GM21367 (cell line): ENCODE measurements around the gene RBP2.

Source experiments
- ATAC-seq: cut with Tn5 transposase; IDR thresholded peaks from one replicate; pipeline ENCODE4 v1.9.1; 2021; ENCODE audit not compliant: unreplicated experiment

Gene RBP2

DNA sequence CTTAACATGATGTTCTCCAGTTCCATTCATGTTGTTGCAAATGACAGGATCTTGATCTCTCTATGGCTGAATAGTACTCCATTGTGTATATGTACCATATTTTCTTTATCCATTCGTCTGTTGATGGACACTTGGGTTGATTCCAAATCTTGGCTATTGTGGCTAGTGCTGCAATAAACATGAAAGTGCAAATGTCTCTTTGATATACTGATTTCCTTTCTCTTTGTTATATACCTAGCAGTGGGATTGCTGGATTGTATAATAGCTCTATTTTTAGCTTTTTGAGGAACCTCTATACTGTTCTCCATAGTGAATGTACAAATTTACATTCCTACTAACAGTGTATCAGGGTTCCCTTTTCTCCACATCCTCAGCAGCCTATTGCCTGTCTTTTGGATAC lies 5.9 kb upstream of the RBP2 start:
- ATAC-seq = no peak

DNA sequence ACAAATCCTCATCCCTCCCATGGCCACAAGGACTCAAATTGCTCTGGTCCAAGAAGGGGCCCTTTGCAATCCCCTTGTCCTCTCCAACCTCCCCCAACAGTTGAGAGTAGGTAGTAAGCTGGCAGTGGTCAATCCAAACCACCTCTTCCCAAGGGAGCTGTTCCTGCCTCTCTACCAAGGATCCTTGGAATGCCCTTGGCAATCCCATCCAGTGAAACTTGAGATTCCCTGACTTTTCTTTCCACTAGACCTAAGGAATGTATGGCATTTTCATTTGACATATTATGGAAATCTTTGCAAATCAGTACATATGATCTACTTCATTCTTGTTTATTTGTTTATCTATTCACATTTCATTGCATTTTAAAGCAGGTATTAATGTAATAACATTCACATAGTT lies 4.8 kb upstream of the RBP2 start:
- no peak for ATAC-seq

GRCh38 chr3:139480585-139480984 lies 4.3 kb upstream of the RBP2 start:
- no peak for ATAC-seq

- ATAC-seq = no peak
Observed at GRCh38 chr3:139477710-139478640, 1.7 kb upstream of the RBP2 start.

DNA sequence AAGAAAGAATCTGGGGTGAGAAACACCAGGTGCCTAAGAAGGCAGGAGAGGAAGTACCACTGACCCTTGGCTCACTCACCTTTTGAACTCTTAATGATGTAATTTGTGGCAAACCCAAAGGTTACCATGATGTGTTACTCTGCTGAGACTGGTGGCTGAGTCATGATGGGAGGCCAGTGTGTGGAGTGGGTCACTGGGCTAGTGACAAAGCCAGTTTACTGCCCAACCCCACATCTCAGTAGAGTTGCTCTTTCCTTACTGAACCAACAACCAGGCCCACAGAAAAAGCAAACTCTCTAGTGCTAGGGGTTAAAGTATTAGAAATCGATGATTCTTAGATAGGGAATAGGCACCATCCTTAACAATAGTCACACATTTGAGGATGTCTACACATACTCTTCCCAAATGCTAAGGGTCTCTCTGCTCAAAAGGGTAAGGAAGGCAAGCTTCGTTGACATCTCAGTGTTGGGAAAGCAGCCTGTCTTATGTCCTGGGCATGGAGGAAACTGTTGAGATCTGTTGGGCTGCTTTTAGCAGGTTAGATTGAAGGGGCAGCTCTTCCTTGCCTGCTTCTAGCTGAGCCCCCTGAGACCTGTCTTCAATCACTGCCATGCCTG lies 3.1 kb downstream of the RBP2 start:
- no peak for ATAC-seq

DNA sequence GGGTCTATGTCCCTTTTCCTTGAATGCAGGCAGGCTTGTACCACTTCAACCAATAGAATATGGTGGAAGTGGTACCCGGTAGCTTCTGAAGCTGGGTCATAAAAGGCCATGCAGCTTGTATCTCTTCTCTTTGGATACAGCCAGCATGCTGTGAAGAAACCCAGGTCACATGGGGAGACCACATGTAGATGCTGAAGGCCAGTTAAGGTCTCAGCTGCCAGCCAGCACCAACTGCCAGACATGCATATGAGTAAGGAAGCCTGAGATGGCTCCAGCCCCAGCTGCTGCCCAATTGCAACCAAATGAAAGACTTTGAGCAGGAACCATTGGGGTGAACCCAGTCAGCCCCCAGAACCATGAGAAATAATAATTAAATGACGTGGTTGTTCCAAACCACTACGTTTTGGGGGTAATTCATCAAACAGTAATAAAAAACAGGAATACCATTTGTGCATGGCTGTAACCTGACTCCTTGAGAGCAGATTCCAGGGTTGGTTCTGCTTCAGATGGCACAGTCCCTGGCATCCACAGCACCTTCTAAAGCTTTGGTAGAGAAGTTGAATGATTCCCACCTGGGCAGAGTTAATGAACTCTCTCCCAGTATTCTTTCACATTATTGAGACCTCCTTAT lies 3.8 kb downstream of the RBP2 start:
- ATAC-seq = no peak

- ATAC-seq = no peak
Observed at GRCh38 chr3:139470199-139470598, 6.1 kb downstream of the RBP2 start.

GRCh38 chr3:139468399-139468798 lies 7.9 kb downstream of the RBP2 start:
- no peak for ATAC-seq

DNA sequence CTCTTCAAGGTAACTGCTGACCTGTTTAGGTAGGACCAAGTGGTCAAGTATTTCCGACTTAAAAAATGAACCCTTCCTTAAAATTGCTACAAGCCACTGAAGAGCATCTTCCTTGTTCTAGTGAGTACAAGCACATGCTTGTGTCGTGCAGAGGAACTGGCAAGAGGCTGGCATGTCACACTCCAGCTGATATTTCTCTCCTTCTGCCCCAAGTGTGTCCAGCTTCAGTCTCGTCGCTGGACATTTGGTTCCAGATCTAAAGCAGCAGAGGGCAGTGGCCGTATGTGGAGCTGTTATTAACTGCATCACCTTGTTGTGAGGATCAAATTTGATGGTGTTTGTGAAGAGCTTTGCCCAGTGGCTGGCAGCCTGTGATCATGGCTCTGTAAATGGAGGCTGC lies 10.0 kb downstream of the RBP2 start:
- no peak for ATAC-seq

- no peak for ATAC-seq
Observed at GRCh38 chr3:139465636-139466035, 10.7 kb downstream of the RBP2 start.

DNA sequence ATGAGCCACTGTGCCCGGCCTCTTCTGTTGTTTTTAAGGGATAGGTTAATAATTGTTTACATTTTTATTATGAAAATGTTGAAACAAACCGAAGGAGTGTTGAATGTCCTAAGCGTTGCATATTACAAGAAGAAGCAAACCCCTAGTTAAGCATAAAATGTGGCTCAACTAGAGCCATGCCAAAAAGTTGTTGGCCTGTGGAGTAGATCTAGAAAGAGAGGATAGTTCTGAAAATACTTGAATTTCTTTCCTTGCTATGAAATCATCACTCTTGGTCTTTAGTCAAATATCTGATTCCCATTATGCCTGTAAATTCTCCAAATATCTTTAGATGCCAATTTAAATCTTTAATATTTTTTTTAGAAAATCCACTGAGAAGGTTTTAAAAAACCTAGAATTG lies 12.8 kb downstream of the RBP2 start:
- ATAC-seq = no peak

- ATAC-seq = no peak
Observed at GRCh38 chr3:139460529-139460928, 15.8 kb downstream of the RBP2 start.

GRCh38 chr3:139460076-139460475 lies 16.2 kb downstream of the RBP2 start:
- no peak for ATAC-seq

DNA sequence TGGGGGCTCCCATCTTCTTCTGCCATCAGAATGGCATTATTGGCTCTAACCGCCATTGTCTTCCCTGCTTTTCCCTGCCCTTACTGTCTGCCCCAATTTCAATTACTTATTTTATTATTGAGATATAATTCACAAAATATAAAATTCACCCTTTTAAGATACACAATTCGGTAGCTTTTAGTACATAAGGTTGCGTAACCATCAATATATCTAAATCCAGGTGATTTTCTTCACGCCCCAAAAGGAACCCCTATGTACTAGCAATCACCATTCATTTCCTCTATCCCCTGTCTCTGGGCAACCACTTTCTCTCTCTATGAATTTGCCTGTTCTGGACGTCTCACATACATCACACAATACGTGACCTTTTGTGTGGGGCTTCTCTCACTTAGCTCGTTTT lies 18.0 kb downstream of the RBP2 start:
- no peak for ATAC-seq

GRCh38 chr3:139457066-139457465 lies 19.2 kb downstream of the RBP2 start:
- ATAC-seq = no peak

DNA sequence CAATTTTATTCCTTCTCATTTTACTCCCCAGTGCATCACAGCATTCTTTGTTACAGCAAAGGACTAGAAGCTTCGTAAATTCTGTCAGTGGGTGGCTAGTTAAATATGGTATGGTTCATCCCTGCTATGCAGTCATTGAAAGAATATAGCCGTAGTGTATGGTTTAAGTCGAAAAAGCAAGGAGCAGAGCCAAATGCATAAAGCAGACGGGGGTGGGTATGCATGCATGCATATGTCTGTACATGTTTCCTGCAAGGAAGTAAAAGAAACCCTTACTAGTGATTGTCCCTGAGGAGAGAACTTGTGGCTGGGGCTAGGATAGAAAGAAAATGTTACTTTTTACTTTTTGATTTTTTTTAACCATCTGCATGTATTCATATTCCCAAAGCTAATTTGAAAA lies 19.9 kb downstream of the RBP2 start:
- no peak for ATAC-seq

DNA sequence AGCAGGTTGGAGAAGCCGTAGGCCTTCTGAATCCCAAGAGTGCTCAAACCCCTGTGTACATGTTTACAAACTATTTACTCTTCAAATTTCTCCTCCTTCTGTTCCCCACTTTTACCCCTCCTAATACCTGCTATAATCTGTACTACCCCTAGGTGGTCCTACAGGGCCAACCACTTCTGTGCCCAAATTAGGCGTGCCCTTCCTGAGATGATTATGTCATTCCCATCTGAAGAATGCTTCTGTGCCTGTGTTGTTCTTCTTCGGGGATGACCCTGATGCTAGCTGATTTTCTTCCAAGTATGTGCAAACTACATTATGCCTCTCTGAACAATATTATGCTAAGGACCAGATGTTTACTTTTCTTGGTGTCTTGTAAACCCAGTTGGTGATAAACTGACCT lies 20.5 kb downstream of the RBP2 start:
- no peak for ATAC-seq

GRCh38 chr3:139455206-139455605 lies 21.1 kb downstream of the RBP2 start:
- ATAC-seq = no peak

GRCh38 chr3:139454346-139454745 lies 22.0 kb downstream of the RBP2 start:
- no peak for ATAC-seq

DNA sequence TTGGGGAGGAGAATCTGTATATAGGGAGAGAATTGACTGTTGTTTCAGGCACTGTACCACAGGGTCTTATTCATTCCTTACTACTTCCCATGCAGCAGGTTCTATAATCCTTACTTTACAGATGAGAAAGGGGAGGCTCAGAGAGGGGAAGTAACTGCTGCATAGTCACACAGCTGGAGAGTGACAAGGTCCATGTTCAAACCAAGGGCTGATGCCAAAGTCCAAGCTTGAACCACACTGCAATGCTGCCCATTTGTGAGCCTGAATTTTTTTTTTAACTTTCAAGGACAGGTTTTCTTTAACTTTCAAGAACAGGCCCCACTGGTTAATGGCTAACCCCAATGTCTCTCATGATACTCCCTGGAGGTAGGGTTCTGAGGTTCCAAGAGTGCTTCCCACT lies 26.2 kb downstream of the RBP2 start:
- ATAC-seq = no peak

GRCh38 chr3:139449566-139449965 lies 26.8 kb downstream of the RBP2 start:
- ATAC-seq = no peak

- ATAC-seq = no peak
Observed at GRCh38 chr3:139448104-139448503, 28.2 kb downstream of the RBP2 start.
